ENCODE measurements around the gene NPAS2. TPM values are rescaled to one million over a fixed set of nuclear protein-coding genes. Genes with fewer than 3 reads are reported as not detected.

Gene NPAS2
- total RNA-seq, 1 donor from 2014 or later: 5.5 TPM

- TF ChIP-seq CTCF (IDR thresholded peaks at IDR 0.05; ENCODE audit: insufficient read depth, low read depth, low read length) (no peak), EZH2 (IDR thresholded peaks at IDR 0.05; ENCODE audit: insufficient read depth, low read length) (no peak)
- no peaks in the 10 kb centered on the region for H3K9me3 ChIP-seq (ENCODE audit: insufficient read depth, low read depth, low read length)
- H3K9me3 Mint-ChIP-seq (ENCODE audit: unreplicated experiment): peaks cover 3% of the 10 kb centered on the region
- no peak overlapping the region for H3K27ac Mint-ChIP-seq (ENCODE audit: unreplicated experiment)
- H3K4me2 ChIP-seq (ENCODE audit: low read length): no peak overlapping the region
- no peak for DNase-seq (ENCODE audit: low read depth)
- H3K36me3 ChIP-seq (ENCODE audit: insufficient read depth, low read length): peaks cover 5% of the 10 kb centered on the region
- H3K36me3 Mint-ChIP-seq (ENCODE audit: low read depth, unreplicated experiment): peaks cover 16% of the 10 kb centered on the region
- H3K27ac ChIP-seq (ENCODE audit: low read depth, low read length): no peak overlapping the region
- H3K4me1 ChIP-seq (ENCODE audit: insufficient read depth, low read length): peaks cover 18% of the 10 kb centered on the region
- H3K4me3 ChIP-seq (ENCODE audit: insufficient read depth, low read depth, low read length): no peak overlapping the region
- H3K79me2 ChIP-seq (ENCODE audit: insufficient read depth, low read length): no peaks in the 10 kb centered on the region
- H4K20me1 ChIP-seq (ENCODE audit: insufficient read depth, low read length): no peaks in the 10 kb centered on the region
- no peak for FAIRE-seq
- H3K4me3 Mint-ChIP-seq (ENCODE audit: unreplicated experiment): no peak overlapping the region
- H3K9ac ChIP-seq (ENCODE audit: low read length): no peak overlapping the region
- no peaks in the 10 kb centered on the region for H3K27me3 ChIP-seq (ENCODE audit: insufficient read depth, low read length)
- peaks cover 20% of the 10 kb centered on the region for H3K4me1 Mint-ChIP-seq (ENCODE audit: low read depth, unreplicated experiment)
- H2AFZ ChIP-seq (ENCODE audit: low read depth, low read length): no peak overlapping the region
- peaks cover 12% of the 10 kb centered on the region for H3K27me3 Mint-ChIP-seq (ENCODE audit: low read depth, unreplicated experiment)
Measured at GRCh38 chr2:100923461-100924060, 103.6 kb downstream of the NPAS2 start.

GRCh38 chr2:100924122-100924519 is 104.2 kb downstream of the NPAS2 start:
- TF ChIP-seq EZH2 (IDR thresholded peaks at IDR 0.05; ENCODE audit: insufficient read depth, low read length) (no peak), CTCF (IDR thresholded peaks at IDR 0.05; ENCODE audit: insufficient read depth, low read depth, low read length) (no peak)
- H3K9ac ChIP-seq (ENCODE audit: low read length): peak overlapping the region; percentile 54
- H3K4me2 ChIP-seq (ENCODE audit: low read length): peak overlapping the region; percentile 76

More at GRCh38 chr2:100924122-100924519, 104.2 kb downstream of the NPAS2 start:
- Mint-ChIP-seq H3K27me3 (ENCODE audit: low read depth, unreplicated experiment) (peaks cover 11% of the 10 kb centered on the region), H3K27ac (ENCODE audit: unreplicated experiment) (no peak overlapping the region), H3K4me1 (ENCODE audit: low read depth, unreplicated experiment) (peaks cover 20% of the 10 kb centered on the region), H3K9me3 (ENCODE audit: unreplicated experiment) (peaks cover 3% of the 10 kb centered on the region), H3K4me3 (ENCODE audit: unreplicated experiment) (no peak overlapping the region), H3K36me3 (ENCODE audit: low read depth, unreplicated experiment) (peaks cover 16% of the 10 kb centered on the region)
- peaks cover 5% of the 10 kb centered on the region for H3K36me3 ChIP-seq (ENCODE audit: insufficient read depth, low read length)
- no peak overlapping the region for H2AFZ ChIP-seq (ENCODE audit: low read depth, low read length)
- H3K27ac ChIP-seq (ENCODE audit: low read depth, low read length): peak overlapping the region; percentile 69
- H3K9me3 ChIP-seq (ENCODE audit: insufficient read depth, low read depth, low read length): no peaks in the 10 kb centered on the region
- peaks cover 18% of the 10 kb centered on the region for H3K4me1 ChIP-seq (ENCODE audit: insufficient read depth, low read length)
- DNase-seq (ENCODE audit: low read depth) (peak; percentile 46), FAIRE-seq (no peak)
- H3K79me2 ChIP-seq (ENCODE audit: insufficient read depth, low read length): no peaks in the 10 kb centered on the region
- H3K4me3 ChIP-seq (ENCODE audit: insufficient read depth, low read depth, low read length): no peak overlapping the region
- no peaks in the 10 kb centered on the region for H3K27me3 ChIP-seq (ENCODE audit: insufficient read depth, low read length)
- H4K20me1 ChIP-seq (ENCODE audit: insufficient read depth, low read length): no peaks in the 10 kb centered on the region

Measured in astrocyte (in vitro differentiated cells and primary cell).